Right lung (tissue), 10 donors: ENCODE results near the gene CCIN. TPM values are rescaled to one million over a fixed set of nuclear protein-coding genes. Genes with fewer than 3 reads are reported as not detected.
"Not testable (repeated sequence)": the region's sequence is repeated elsewhere in the genome, so short reads cannot be mapped to it uniquely, and the experiment has no call there.

Experiments
- DNase-seq, 2 donors: peaks; one replicate each; pipeline ENCODE4 v3.0.0-alpha.2; 2013
- long read RNA-seq, 8 donors: transcript quantifications; one replicate each; lab custom pipeline, GENCODE V29; 2026
- polyA plus RNA-seq, 5 donors: library from polyadenylated mRNA; unstranded; fragments of 120-200 nt; gene quantifications; one replicate each; pipeline versions ENCODE4 v1.2.1 to v1.2.3, GENCODE V29; 2013; ENCODE audit warnings: inconsistent platforms in 1 of 5, low replicate concordance in 1 of 5; ENCODE audit not compliant: insufficient read length in 5 of 5, insufficient read depth in 1 of 5

CCIN gene
- under 1 TPM in 3 of 5 donors, not detected in 2; 0.08 to 0.13 (median 0.12) TPM for polyA plus RNA-seq
- long read RNA-seq, donor 1, result 0 reads
- long read RNA-seq, donor 2, result 0 reads
- long read RNA-seq, donor 3, partial matches to known transcripts, result 0 of 1 reads
- long read RNA-seq, donor 3, other reads (novel, unspliced or antisense), result 0 of 1 reads
- long read RNA-seq, donor 4, result 0 reads
- long read RNA-seq, donor 5, result 0 reads
- long read RNA-seq, donor 6, result 0 reads
- long read RNA-seq, donor 7, result 0 reads
- long read RNA-seq, donor 8, result 0 reads

DNA sequence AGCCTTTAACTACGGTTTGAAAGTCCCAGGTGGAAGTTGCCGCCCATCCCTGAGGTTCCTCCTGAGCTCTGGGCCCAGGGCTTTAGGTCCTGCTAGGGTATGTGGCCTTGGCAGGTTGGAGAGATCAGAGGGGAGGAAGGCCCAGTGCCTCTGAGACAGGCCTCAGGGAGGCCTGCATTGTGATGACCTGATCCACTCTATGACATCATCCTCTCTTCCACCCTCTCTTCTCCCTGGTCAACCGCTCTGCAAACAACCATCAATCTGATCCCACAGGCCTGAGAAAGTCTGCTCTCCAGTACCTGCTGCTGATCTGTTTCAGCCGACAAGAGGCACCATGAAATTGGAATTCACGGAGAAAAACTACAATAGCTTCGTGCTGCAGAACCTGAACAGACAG is at the start of gene CCIN:
Gene CCIN, plus strand, starts transcription at position 223 of the 400 bp plus-strand sequence. Its CDS starts 115 bp downstream, at position 338.
- DNase-seq, result no peak

DNA sequence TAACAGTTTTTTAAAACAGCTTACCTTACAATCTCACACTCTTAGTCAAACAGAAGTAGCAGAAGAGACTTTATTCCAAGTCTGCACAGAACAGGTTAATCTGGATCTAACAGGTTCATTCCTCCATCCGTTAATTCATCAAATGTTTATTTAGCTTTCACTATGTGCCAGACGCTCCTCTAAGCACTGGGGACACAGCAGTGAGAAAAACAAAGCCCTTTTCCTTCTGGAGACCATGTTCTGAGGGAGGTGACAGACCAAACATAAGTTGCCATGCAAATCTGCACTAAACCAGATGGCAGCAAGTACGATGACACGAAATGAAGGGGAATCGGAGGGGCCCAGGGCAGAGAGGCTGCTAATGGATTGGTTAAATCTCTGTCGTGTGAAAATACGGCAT is 49.7 kb upstream of the CCIN start:
- no peak for DNase-seq

DNA sequence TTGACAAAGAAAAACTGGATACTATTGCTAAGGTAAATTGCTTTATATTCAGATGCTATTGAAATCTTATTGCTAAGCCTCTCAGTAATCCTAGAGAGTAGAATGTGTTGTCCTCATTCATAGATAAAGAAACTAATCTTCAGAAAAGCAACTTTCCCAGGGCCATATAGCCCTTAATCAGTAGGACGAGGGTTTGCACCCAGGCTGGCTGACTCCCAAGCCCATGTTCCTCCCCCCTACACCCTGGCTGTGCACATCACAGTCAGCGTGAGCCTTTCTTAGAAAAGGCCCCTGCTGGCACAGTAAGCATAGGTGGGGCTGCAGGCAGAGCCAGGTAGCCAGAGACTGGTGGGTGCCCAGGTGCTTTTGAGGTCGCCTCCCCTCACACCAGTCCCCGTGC is 48.5 kb upstream of the CCIN start:
- DNase-seq, result no peak

DNA sequence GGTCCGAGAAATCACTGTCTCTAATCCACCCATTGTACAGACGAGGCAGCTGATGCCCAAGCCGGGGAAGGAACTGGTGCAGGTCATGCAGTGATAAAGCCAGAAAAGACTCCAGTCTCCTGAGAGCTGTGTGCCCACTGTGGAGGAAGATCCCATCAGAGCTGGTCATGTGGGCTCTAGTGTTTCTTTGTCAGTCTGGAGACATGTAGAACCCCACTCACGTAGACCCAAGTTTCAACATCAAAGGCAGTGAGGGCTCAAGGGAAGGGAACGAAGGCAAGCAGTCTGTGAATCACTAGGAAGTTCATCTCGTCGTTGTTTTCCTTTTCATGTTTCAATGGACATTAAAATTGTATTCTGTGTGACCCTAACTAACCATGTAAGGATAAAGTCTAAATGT is 47.2 kb upstream of the CCIN start:
- DNase-seq, result no peak

DNA sequence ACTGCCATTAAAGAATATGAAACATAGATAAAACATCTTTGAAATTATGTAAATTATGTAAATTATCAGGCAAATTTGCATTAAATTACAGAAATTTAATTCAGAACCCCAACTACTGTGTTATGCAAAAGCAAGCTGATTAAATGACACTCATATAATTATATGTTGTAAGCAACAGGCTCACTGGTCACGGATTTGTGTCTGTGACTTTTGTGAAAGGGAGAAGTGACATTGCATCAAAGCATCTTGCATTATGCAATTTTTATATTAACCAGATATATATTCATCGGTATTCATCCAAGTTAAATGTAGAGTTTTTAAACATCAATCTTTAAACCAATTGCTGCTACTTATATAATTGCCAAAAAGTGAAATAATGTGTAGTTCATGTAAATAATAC is 45.7 kb upstream of the CCIN start:
- no peak for DNase-seq

DNA sequence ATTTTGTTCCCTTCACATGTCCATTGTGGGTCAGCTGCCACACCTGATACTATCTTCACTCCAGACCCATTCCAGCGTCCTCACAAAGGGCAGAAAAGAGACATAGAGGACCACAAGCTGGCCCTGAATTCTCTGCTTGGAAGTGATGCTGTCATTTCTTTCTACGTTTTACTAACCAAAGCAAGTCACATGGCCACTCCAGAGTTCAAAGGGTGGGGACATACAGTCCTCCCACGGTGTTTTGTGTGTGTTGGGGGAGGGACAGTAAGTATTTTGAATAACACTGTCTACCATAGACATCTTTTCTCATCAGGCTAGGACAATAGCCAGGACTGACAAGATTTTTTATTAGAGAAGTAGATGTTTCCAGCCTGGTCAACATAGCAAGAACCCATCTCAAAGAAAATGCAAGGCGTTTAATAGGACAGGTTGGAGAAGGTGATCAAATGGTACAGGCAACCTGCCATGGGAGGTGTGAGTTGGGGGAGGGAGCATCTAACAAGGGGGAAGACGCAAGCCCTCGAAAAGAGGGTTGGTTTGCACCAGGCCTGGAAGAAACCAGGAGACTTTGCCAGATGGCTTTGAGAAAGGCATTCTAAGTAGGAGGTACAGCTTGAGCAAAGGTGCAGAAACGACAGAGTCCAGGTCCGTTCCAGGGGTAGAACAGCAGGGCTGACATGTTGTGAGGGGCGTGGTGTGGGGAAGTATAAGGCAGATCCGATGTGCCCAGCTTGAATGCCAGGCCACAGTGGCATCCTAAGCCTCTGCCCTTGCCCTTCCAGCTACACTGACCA is 43.9 kb upstream of the CCIN start:
- no peak for DNase-seq

DNA sequence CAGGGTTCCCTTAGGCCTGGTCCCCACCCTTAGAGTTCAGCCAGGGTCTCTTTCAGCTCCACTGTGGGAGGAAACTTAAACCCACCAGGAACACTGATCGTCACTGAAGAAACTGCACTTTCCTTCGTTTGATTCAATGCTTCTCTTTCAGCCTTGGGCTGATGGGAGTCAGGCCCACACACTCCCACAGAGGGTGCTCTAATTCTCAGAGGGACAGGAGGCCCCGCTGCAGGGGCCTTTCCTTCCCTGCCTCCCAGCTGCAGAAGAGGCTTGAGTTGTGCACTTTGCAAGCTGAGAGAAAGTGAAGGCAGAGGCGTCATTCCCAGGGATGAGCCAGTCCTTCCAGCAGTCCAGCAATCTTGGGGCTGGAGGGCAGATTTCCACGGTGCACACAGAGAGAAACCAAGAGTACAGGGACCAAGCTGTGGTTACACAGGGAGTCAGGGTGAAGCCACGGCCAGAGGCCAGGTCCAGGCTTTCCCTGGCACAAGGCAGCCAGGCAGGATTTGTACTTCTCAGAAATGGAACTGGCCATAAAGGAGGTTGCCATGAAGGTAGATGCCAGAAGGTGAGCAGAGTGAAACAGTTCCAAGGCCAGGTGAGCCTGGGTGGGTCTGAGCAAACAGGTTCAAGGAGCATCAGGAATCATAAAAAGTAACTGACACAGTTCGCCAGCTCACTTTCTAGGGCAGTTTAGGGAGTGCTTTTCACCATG is 43.0 kb upstream of the CCIN start:
- no peak for DNase-seq

DNA sequence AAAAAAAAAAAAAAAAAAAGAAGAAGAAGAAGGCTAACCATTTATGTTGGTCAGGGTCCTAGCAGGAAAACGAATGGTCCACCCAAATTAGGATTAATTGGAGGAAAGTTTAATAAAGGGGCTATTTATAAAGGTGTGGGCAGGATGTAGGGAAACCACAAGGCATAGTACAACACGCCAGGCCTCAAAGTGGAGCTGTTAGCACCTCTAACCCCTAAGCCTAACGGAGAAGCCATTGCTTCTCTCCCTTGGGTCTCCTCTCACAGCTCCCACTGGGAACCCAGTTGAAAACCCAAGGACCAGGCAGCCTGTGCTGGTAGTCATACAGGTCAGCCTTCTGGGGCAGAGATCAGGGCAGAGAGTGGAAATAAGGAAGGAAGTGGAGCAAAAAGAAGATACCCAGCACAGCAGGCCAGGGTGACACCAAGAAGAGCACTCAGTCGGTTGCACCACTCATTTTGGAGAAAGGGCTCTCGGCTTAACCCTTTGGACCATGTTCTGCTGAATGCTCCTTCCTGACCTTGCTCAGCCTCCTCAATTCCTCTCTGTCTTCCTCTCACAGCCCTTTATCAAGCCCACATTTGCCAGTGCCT is 41.4 kb upstream of the CCIN start:
- no peak for DNase-seq

DNA sequence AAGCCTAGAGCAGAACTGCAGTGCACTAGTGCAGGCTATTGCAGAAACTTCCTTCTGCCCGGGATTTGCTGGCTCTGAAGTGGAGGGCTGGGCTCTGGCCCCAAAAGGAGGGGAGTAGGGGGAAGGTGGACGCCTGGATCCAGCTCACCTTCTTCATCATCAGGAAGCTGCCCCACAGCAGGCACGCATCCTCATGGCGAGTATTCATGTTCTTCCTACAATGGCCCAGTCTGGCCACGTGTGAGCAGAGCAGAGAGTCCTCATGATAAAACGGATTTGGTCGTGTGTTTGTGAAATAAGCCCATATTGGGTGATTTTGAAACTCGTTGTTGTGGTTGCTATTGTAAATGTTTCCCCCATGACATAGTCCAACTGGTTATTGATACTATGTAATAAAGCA is 40.8 kb upstream of the CCIN start:
- DNase-seq, result no peak

DNA sequence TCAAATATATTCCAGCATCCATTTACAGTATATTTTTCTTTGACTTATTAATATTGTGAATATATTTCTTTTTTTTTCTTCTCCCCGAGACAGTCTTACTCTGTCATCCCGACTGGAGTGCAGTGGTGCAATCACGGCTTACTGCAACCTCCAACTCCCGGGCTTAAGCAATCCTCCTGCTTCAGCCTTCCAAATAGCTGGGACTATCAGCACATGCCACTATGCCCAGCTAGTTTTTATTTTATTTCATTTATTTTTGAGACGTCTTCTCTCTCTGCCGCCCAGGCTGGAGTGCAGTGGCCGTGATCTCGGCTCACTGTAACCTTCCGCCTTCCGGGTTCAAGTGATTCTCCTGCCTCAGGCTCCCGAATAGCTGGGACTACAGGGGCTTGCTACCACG is 40.0 kb upstream of the CCIN start:
- DNase-seq, result no peak

DNA sequence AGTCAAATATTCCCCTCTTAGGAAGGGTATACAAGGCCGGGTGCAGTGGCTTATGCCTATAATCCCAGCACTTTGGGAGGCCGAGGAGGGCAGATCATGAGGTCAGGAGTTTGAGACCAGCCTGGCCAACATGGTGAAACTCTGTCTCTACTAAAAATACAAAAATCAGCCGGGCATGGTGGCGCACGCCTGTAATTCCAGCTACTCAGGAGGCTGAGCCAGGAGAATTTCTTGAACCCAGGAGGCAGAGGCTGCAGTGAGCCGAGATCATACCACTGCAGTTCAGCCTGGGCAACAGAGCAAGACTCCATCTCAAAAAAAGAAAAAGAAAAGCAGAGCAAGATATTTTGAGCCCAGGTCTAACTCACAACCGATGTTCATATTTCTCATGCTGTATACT is 37.5 kb upstream of the CCIN start:
- not testable (repeated sequence) for DNase-seq

DNA sequence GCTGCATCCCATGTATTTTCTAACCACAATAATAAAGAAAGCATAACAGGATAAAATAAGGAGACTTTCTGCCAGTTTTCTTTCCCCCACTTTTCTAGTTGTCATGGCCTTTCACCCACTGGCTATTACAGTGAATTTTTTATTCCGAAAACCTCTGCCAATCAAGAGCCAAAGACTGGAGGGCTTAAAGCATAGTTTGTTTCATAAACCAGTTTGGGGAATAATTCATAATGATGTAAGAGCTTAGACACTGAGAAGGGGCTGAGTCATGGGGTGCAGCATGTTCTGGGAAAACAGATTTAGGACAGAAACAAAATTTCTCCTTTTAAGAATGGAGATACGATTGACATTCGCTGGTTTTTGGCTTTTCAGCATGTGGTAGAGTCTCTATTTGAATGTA is 37.1 kb upstream of the CCIN start:
- DNase-seq, result no peak

DNA sequence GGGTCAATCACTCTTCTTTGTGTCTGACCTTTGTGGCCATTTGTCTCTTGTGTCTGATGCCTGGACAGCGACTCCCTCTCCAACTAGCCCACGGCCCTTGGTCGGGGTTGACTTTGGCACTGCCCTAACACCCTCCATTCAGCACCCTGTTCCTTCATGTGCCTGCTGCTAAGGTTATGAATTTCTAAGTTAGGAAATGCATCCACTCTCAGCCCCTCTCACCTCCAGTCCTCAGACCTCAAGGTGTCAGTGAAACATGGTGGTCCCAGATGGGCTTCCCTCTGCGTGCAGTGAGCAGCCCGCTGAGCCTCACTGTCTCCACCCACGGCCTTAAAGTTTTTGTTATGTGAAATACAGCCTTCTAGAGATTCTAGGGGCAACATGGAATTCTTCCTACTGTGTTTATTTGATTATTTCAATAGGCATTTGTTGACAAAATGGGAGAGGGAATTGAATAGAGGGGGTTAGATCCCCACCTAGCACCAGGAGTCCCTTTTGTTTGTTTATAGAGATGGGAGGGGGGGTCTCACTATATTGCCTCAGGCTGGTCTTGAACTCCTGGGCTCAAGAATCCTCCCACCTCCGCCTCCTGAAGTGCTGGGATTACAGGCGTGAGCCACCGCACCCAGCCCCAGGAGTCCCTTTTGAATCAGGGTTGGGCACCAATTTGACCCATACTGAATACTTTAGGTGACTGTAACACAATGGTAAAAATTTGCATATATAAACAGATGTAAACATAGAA is 34.3 kb upstream of the CCIN start:
- DNase-seq, result no peak

DNA sequence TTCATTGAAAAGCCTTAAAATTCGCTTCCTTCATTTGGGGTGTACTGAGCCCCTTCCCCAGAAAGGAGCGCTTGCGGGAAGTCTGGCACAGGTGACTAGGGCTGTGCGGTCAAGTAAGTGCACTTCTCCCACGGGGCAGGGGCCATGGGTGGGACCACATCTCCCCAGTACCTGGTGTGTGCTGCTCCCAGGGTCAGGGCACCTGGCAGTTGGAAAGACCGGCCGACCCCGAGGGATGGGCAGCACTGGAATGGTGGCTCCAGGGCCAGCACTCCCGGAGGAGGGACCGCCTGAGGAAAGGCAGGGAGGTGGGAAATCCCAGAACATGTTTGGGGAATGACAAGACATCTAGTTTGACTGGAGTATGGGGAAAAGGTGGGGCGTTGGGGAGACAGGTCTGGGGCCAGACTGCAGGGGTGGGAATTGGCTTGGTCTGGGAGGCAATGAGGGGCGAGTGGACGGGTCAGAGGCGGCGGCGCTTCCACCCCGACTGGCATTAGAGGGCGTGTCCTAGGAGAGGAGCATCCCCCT is 33.4 kb upstream of the CCIN start:
- no peak for DNase-seq

DNA sequence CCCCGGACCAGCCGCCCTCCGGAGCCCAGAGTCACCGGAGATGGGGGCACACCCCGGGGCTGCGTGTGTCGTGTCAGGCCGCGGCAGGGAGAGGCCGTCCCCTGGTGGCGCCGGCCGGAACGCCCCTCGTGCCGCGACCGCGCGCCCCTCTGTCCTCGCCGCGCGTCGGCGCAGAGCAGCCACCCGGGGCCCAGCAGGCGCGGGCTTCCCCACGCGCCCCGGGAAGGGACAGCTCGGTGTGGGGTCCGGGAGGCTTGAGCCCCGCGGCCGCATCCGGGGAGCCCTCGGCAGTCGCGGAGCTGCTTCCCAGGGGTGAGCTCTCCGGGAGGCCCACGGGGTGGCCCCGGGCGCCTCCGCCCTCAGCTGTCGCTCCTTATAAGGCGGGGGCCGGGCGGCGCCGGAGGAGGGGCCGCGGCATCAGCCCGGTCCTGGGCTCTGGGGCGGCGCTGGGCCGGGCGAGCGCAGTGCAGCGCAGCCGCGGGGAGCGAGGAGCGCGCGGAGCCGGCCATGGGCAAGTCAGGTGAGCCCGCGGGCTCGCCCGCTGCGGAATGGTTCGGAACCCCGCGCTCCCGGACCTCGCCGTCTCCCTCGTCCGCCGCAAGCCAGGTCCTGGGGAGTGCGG is 32.8 kb upstream of the CCIN start, which contains the start of gene GLIPR2:
Gene GLIPR2, plus strand, starts transcription at position 462 of the 622 bp plus-strand sequence. Its CDS starts 46 bp downstream, at position 508.
- peak; percentile 57 to 69 for DNase-seq

DNA sequence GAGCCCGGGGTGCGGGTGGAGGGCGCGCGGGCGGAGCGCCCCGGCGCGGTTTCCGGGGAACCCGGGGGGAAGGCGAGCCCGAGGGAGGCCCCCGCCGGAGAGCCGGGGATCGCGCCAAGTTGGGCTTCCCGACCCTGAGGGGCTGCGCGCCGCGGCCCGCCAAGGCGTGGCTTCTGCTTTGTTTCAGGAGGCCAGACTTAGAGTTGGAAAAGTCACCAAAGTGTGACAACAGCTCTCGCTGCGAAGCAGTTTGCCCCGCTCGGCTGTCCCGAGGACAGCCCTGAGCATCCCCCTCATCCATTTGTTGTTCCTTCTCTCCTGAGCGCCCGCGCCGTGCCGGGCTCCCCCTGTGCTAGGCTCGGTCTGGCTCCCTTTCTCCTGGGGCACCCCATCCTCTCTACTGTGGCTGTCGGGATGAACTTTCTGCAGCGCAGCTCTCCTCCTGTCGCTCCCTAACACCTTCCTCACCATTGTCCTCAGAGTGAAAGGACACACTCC is 32.2 kb upstream of the CCIN start:
- DNase-seq, result peak in 1 of 2 donors; percentile 36

DNA sequence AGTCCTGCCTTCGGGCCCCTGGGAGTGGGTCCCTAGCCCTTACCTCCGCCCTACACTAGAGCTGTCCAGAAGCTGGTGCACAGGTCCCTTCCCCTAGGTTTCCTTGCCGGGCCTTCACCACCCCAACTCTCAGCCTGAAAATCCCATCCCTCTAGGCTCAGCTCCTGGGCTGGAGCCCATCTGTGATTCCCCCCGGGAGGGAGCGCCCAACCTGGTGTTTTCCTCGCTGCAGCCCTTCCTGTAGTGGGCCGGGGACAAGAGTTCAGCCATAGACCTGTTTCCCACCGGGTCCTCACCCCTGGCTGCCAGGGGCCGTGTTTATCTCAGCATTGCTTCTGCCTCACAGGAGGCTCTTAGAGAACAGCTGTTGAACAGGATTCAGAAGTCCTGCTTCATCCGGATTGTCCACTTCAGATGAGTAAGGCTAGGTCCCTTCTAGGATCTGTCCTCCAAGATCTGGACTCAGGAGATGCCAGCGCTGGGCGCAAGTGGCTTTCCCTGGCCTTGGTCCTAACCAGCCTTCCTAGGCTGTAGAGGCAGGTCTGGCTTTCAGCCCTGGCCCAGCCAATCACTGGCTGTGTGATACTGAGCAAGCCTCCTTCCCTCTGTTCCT is 31.7 kb upstream of the CCIN start:
- DNase-seq, result peak in 1 of 2 donors; percentile 35

DNA sequence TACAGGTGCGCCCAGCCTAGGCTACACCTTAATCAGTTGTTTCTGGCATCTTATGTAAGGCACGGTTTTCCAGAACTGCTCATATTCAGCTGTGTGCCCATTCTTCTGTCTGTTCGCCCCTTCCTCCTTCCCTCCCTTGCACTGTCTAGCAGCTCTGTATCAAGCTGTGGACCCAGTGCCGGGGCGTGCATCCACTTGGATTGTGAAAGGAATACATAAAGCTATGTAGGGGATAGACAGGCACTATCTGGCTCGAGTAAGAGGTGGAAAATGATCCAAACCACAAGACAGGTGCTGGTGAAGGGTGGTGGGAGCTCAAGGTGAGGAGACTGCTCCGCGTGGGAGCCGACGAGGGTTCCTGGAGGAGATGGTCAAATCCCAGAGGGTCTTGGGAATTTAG is 30.7 kb upstream of the CCIN start:
- no peak for DNase-seq

DNA sequence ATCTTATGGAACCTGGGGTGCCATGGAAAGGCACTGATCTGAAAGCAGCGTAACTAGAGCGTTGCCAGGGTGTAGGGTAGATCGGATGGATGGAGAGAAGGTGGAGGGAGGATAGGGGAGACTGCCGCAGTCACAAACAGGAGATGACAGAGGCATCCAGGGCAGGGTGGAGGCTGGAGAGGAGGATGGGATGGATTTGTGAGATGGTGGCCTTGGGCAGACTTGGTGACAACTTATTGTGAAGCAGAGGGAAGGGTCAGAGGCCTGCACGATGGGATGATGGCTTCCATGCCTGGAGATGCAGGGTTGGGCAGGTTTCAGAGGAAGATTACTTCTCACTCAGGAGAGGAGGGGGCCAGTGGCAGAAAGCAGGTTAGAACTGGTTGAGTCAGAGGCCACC is 30.3 kb upstream of the CCIN start:
- DNase-seq, result no peak
